ENCODE results near the gene CBL.
"Not testable (repeated sequence)": the region's sequence is repeated elsewhere in the genome, so short reads cannot be mapped to it uniquely, and the experiment has no call there.

Gene CBL

GRCh38 chr11:119209186-119209585 lies 3.0 kb downstream of the CBL start:
- TF ChIP-seq, protein P1, sequence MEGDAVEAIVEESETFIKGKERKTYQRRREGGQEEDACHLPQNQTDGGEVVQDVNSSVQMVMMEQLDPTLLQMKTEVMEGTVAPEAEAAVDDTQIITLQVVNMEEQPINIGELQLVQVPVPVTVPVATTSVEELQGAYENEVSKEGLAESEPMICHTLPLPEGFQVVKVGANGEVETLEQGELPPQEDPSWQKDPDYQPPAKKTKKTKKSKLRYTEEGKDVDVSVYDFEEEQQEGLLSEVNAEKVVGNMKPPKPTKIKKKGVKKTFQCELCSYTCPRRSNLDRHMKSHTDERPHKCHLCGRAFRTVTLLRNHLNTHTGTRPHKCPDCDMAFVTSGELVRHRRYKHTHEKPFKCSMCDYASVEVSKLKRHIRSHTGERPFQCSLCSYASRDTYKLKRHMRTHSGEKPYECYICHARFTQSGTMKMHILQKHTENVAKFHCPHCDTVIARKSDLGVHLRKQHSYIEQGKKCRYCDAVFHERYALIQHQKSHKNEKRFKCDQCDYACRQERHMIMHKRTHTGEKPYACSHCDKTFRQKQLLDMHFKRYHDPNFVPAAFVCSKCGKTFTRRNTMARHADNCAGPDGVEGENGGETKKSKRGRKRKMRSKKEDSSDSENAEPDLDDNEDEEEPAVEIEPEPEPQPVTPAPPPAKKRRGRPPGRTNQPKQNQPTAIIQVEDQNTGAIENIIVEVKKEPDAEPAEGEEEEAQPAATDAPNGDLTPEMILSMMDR (IDR thresholded peaks at IDR 0.05; ENCODE audit: extremely low read depth, insufficient read depth, missing control alignments), result no peak
- in situ Hi-C loops (cut with MboI; ENCODE audit: low pct_unique_long_range_greater_than_20kb, low sequenced_read_pairs, unreplicated experiment), result no loop called here
- no peak for DNase-seq (ENCODE audit: low spot score)

DNA sequence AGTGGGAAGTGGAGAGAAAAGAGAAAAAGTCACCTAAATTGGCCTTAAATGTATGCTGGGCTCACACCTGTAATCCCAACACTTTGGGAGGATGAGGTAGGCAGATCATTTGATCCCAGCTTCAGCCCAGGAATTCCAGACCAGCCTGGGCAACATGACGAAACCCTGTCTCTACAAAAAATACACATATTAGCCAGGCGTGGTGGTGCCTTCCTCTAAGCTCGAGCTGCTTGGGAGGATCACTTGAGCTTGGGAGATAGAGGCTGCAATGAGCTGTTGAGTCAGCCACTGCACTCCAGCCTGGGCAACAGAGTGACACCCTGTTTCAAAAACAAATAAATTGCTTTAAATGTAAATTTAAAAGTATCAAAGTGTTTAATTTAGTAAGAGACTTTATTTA lies 3.9 kb downstream of the CBL start:
- DNase-seq (ENCODE audit: low spot score), result no peak
- in situ Hi-C loops (cut with MboI; ENCODE audit: low pct_unique_long_range_greater_than_20kb, low sequenced_read_pairs, unreplicated experiment), result no loop called here
- TF ChIP-seq, protein P1 (IDR thresholded peaks at IDR 0.05; ENCODE audit: extremely low read depth, insufficient read depth, missing control alignments), result no peak

GRCh38 chr11:119218141-119218878 lies 12.2 kb downstream of the CBL start:
- in situ Hi-C loops (cut with MboI; ENCODE audit: low pct_unique_long_range_greater_than_20kb, low sequenced_read_pairs, unreplicated experiment), result no loop called here
- TF ChIP-seq, protein P1 (IDR thresholded peaks at IDR 0.05; ENCODE audit: extremely low read depth, insufficient read depth, missing control alignments), result no peak
- no peak for DNase-seq (ENCODE audit: low spot score)

DNA sequence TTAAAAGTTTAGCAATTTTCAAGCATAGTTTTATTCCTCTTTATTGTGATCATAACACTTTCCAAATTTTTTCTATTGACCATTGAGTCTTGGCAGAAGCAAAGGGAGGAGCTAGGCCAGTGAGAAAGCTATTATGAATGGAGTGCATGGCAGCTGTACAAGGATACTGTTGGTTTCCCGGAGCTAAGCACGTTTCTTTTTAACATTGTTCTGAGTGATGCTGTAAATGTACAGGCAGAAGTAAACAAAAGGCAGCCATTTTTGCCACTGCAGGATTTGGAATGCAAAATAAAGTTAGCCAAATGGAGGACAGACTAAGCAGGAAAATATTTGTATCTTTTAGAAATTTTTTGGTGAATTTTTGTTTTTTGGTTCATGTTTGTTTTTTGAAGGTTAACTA lies 16.2 kb downstream of the CBL start:
- TF ChIP-seq, protein P1 (IDR thresholded peaks at IDR 0.05; ENCODE audit: extremely low read depth, insufficient read depth, missing control alignments), result no peak
- in situ Hi-C loops (cut with MboI; ENCODE audit: low pct_unique_long_range_greater_than_20kb, low sequenced_read_pairs, unreplicated experiment), result no loop called here
- no peak for DNase-seq (ENCODE audit: low spot score)

GRCh38 chr11:119222891-119223290 lies 16.8 kb downstream of the CBL start:
- DNase-seq (ENCODE audit: low spot score), result no peak
- in situ Hi-C loops (cut with MboI; ENCODE audit: low pct_unique_long_range_greater_than_20kb, low sequenced_read_pairs, unreplicated experiment), result no loop called here
- TF ChIP-seq, protein P1 (IDR thresholded peaks at IDR 0.05; ENCODE audit: extremely low read depth, insufficient read depth, missing control alignments), result no peak

- TF ChIP-seq, protein P1 (IDR thresholded peaks at IDR 0.05; ENCODE audit: extremely low read depth, insufficient read depth, missing control alignments), result no peak
- in situ Hi-C loops (cut with MboI; ENCODE audit: low pct_unique_long_range_greater_than_20kb, low sequenced_read_pairs, unreplicated experiment), result no loop called here
- DNase-seq (ENCODE audit: low spot score), result no peak
Observed at GRCh38 chr11:119223856-119224255, 17.7 kb downstream of the CBL start.

GRCh38 chr11:119228535-119229287 lies 22.6 kb downstream of the CBL start:
- DNase-seq (ENCODE audit: low spot score); in situ Hi-C loops (cut with MboI; ENCODE audit: low pct_unique_long_range_greater_than_20kb, low sequenced_read_pairs, unreplicated experiment): not testable (repeated sequence)

Data from GM13977 (cell line).